GM23338 (cell line): Measurements from ENCODE around the gene P4HA3. TPM values are rescaled to one million over a fixed set of nuclear protein-coding genes. Genes with fewer than 3 reads are reported as not detected.

Experiments
- ATAC-seq: fragments of 200-7000 bp; cut with Tn5 transposase; 3 replicates; pipeline ENCODE4 v1.9.1; 2020
- DNase-seq: peaks from one replicate; pipeline ENCODE4 v3.0.0-alpha.2; 2015; ENCODE audit warnings: low spot score
- H2AFZ ChIP-seq: fragments of 200-600 bp; sonication (generic); 2 replicates; pipeline ENCODE4 v1.8.0; 2016; ENCODE audit warnings: antibody characterized with exemption, mild to moderate bottlenecking, moderate library complexity
- H3F3A ChIP-seq: fragments of 200-600 bp; sonication (generic); replicated peaks from 2 replicates; pipeline ENCODE4 v1.8.0; 2017; ENCODE audit warnings: antibody characterized with exemption, mixed run types, low read depth
- H3K27ac ChIP-seq: fragments of 200-600 bp; sonication (generic); 2 replicates; pipeline ENCODE4 v1.6.1; 2016; ENCODE audit warnings: low read depth
- H3K27me3 ChIP-seq: fragments of 200-600 bp; sonication (generic); 2 replicates; pipeline ENCODE4 v1.8.0; 2016; ENCODE audit warnings: mild to moderate bottlenecking, mixed run types, moderate library complexity; ENCODE audit not compliant: insufficient read depth
- H3K36me3 ChIP-seq: fragments of 200-600 bp; sonication (generic); 2 replicates; pipeline ENCODE4 v1.8.0; 2016; ENCODE audit warnings: mild to moderate bottlenecking; ENCODE audit not compliant: insufficient read depth
- H3K4me1 ChIP-seq: fragments of 200-600 bp; sonication (generic); 2 replicates; pipeline ENCODE4 v1.8.0; 2016; ENCODE audit warnings: mild to moderate bottlenecking, moderate library complexity; ENCODE audit not compliant: insufficient read depth
- H3K4me2 ChIP-seq: fragments of 200-600 bp; sonication (generic); 2 replicates; pipeline ENCODE4 v1.7.1; 2017; ENCODE audit warnings: mixed run types
- H3K4me3 ChIP-seq: fragments of 200-600 bp; sonication (generic); 2 replicates; pipeline ENCODE4 v1.6.1; 2016; ENCODE audit warnings: mixed run types
- H3K79me2 ChIP-seq: fragments of 200-600 bp; sonication (generic); replicated peaks from 2 replicates; pipeline ENCODE4 v1.8.0; 2017; ENCODE audit warnings: mild to moderate bottlenecking; ENCODE audit not compliant: insufficient read depth
- H3K9me2 ChIP-seq: fragments of 200-600 bp; sonication (generic); 2 replicates; pipeline ENCODE4 v1.8.0; 2017; ENCODE audit not compliant: insufficient read depth
- H4K20me1 ChIP-seq: fragments of 200-600 bp; sonication (generic); replicated peaks from 2 replicates; pipeline ENCODE4 v1.8.0; 2017; ENCODE audit warnings: mild to moderate bottlenecking; ENCODE audit not compliant: insufficient read depth
- H3K27ac Mint-ChIP-seq: 2 replicates; pipeline ENCODE4 v1.8.0; 2020; ENCODE audit warnings: inconsistent platforms, mild to moderate bottlenecking, moderate library complexity, mixed read lengths
- H3K27me3 Mint-ChIP-seq: 3 replicates; pipeline ENCODE4 v1.8.0; 2022; ENCODE audit warnings: low read depth, mild to moderate bottlenecking, moderate library complexity, mixed read lengths, inconsistent platforms; ENCODE audit not compliant: insufficient read depth, poor library complexity
- H3K36me3 Mint-ChIP-seq: 3 replicates; pipeline ENCODE4 v1.8.0; 2021; ENCODE audit warnings: low read depth, mild to moderate bottlenecking, inconsistent platforms, moderate library complexity, mixed read lengths
- H3K4me1 Mint-ChIP-seq: 3 replicates; pipeline ENCODE4 v1.8.0; 2020; ENCODE audit warnings: mild to moderate bottlenecking, inconsistent platforms, mixed read lengths
- H3K4me3 Mint-ChIP-seq: 3 replicates; pipeline ENCODE4 v1.8.0; 2021; ENCODE audit warnings: moderate library complexity, mild to moderate bottlenecking, inconsistent platforms, mixed read lengths
- H3K9me3 Mint-ChIP-seq: 3 replicates; pipeline ENCODE4 v1.8.0; 2020; ENCODE audit warnings: moderate library complexity, mild to moderate bottlenecking, inconsistent platforms, mixed read lengths
- CTCF ChIP-seq, 2 experiments: fragments of 200-600 bp in 1 of 2; sonication (generic) in 1 of 2; conservative IDR thresholded peaks; 2 replicates each; pipeline versions ENCODE4 v1.5.1 to v1.6.1; 2016 to 2017; ENCODE audit warnings: antibody characterized with exemption in 2 of 2, low read depth in 2 of 2, mild to moderate bottlenecking in 2 of 2, moderate library complexity in 1 of 2
- ETS1 ChIP-seq: IDR thresholded peaks from 2 replicates; pipeline ENCODE4 v1.6.1; 2016; ENCODE audit warnings: antibody characterized with exemption
- EZH2 ChIP-seq: fragments of 200-600 bp; sonication (generic); IDR thresholded peaks from one replicate; pipeline ENCODE4 v1.8.0; 2017; ENCODE audit warnings: antibody characterized with exemption, mild to moderate bottlenecking, low read depth; ENCODE audit not compliant: unreplicated experiment
- EZH2phosphoT487 ChIP-seq: fragments of 200-600 bp; sonication (generic); IDR thresholded peaks from one replicate; pipeline ENCODE4 v1.8.1; 2018; ENCODE audit warnings: antibody characterized with exemption; ENCODE audit not compliant: unreplicated experiment
- JUNB ChIP-seq: IDR thresholded peaks from one replicate; pipeline ENCODE4 v1.6.1; 2016; ENCODE audit warnings: antibody characterized with exemption; ENCODE audit not compliant: unreplicated experiment
- NANOG ChIP-seq: IDR thresholded peaks from 2 replicates; pipeline ENCODE4 v1.6.1; 2016; ENCODE audit warnings: antibody characterized with exemption, borderline replicate concordance
- POLR2AphosphoS5 ChIP-seq: IDR thresholded peaks from 2 replicates; pipeline ENCODE4 v1.6.1; 2016; ENCODE audit warnings: antibody characterized with exemption, low read depth
- STAT1 ChIP-seq: IDR thresholded peaks from one replicate; pipeline ENCODE4 v1.6.1; 2016; ENCODE audit warnings: antibody characterized with exemption; ENCODE audit not compliant: unreplicated experiment
- ZNF114 ChIP-seq: fragments of 250-450 bp; sonication (Bioruptor Pico); IDR thresholded peaks from 2 replicates; pipeline ENCODE4 v1.5.0; 2020; ENCODE audit warnings: mild to moderate bottlenecking, moderate library complexity
- ZNF462 ChIP-seq: fragments of 250-450 bp; sonication (Bioruptor Pico); IDR thresholded peaks from 2 replicates; pipeline ENCODE4 v1.5.0; 2020; ENCODE audit warnings: mild to moderate bottlenecking, moderate library complexity
- polyA plus RNA-seq: library from polyadenylated mRNA; unstranded; fragments of >200 nt; fragmentation: Nextera tagmentation; extraction: Ambion mirVana; gene quantifications from 2 replicates; pipeline ENCODE4 v1.2.1, GENCODE V29; 2016
- total RNA-seq: library from RNA; depleted of rRNA; stranded (reverse); fragments of >200 nt; shearing (Covaris generic); gene quantifications from 2 replicates; pipeline ENCODE4 v1.2.3, GENCODE V29; 2014
- TF ChIP-seq, protein P1 (sequence below): IDR thresholded peaks from one replicate; pipeline ENCODE4 v1.6.1; 2018; ENCODE audit warnings: antibody characterized with exemption; ENCODE audit not compliant: unreplicated experiment

The P4HA3 gene
- total and polyA plus RNA-seq, 2 experiments from 2014 or later: 0.08 TPM; not detected in 1

DNA sequence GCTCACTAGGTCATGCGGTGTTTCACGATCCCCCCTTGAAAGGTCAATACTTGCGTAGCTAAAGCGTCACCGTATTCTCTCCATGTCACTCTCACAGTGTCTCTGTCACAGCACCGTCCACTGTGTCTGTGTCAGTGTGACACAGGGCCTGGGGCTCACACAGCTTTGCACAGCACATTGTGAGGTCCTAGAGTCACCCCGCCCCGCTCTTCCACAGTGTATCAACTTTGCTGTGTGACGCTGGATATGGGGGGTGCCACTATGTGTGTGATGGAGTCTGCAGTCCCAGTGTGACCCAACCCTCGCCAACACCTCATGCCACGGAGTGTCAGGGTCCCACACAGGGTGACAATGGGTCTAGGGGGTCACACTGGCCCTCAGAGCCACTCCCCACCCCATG, 583 bp downstream of the P4HA3 start:
- TF ChIP-seq NANOG: no peak
- no peak for TF ChIP-seq EZH2
- TF ChIP-seq ZNF462 (CRISPR knock-in tag): no peak
- no peak for TF ChIP-seq ZNF114 (CRISPR knock-in tag)
- no peak for TF ChIP-seq POLR2AphosphoS5
- no peak for TF ChIP-seq EZH2phosphoT487
- no peak for TF ChIP-seq STAT1
- no peak for TF ChIP-seq CTCF (conservative IDR thresholded peaks at IDR 0.05; ENCODE audit: low read depth in 2 of 2)
- no peak for TF ChIP-seq ETS1
- TF ChIP-seq, protein P1, sequence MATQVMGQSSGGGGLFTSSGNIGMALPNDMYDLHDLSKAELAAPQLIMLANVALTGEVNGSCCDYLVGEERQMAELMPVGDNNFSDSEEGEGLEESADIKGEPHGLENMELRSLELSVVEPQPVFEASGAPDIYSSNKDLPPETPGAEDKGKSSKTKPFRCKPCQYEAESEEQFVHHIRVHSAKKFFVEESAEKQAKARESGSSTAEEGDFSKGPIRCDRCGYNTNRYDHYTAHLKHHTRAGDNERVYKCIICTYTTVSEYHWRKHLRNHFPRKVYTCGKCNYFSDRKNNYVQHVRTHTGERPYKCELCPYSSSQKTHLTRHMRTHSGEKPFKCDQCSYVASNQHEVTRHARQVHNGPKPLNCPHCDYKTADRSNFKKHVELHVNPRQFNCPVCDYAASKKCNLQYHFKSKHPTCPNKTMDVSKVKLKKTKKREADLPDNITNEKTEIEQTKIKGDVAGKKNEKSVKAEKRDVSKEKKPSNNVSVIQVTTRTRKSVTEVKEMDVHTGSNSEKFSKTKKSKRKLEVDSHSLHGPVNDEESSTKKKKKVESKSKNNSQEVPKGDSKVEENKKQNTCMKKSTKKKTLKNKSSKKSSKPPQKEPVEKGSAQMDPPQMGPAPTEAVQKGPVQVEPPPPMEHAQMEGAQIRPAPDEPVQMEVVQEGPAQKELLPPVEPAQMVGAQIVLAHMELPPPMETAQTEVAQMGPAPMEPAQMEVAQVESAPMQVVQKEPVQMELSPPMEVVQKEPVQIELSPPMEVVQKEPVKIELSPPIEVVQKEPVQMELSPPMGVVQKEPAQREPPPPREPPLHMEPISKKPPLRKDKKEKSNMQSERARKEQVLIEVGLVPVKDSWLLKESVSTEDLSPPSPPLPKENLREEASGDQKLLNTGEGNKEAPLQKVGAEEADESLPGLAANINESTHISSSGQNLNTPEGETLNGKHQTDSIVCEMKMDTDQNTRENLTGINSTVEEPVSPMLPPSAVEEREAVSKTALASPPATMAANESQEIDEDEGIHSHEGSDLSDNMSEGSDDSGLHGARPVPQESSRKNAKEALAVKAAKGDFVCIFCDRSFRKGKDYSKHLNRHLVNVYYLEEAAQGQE: no peak
- no peak for TF ChIP-seq JUNB
- Histone ChIP-seq H3K27ac (no peak overlapping the region), H3K27me3 (peaks cover 30% of the 10 kb centered on the region), H3K4me1 (no peaks in the 10 kb centered on the region), H2AFZ (peak overlapping the region; percentile 72; the same call in 1 of the 2 replicates), H3K4me3 (peak overlapping the region; percentile 61), H3K79me2 (no peaks in the 10 kb centered on the region), H3F3A (no peaks in the 10 kb centered on the region), H3K36me3 (no peaks in the 10 kb centered on the region), H3K9me2 (no peaks in the 10 kb centered on the region), H3K4me2 (peak overlapping the region; percentile 83), H4K20me1 (no peaks in the 10 kb centered on the region)
- Mint-ChIP-seq H3K9me3 (no peaks in the 10 kb centered on the region), H3K36me3 (no peaks in the 10 kb centered on the region), H3K27me3 (peaks cover 12% of the 10 kb centered on the region), H3K4me1 (peaks cover 8% of the 10 kb centered on the region), H3K27ac (no peak overlapping the region), H3K4me3 (peak overlapping the region; percentile 70)
- DNase-seq (no peak), ATAC-seq (peak; percentile 8)
